IPS-NIHi7 (cell line): ENCODE data around the gene MT1E.
"Not testable (repeated sequence)": the region's sequence is repeated elsewhere in the genome, so short reads cannot be mapped to it uniquely, and the experiment has no call there.

ENCODE experiments used
- DNase-seq: peaks from one replicate; pipeline ENCODE4 v3.0.0; 2012; ENCODE audit warnings: mixed read lengths; ENCODE audit errors: extremely low spot score

Gene MT1E

DNA sequence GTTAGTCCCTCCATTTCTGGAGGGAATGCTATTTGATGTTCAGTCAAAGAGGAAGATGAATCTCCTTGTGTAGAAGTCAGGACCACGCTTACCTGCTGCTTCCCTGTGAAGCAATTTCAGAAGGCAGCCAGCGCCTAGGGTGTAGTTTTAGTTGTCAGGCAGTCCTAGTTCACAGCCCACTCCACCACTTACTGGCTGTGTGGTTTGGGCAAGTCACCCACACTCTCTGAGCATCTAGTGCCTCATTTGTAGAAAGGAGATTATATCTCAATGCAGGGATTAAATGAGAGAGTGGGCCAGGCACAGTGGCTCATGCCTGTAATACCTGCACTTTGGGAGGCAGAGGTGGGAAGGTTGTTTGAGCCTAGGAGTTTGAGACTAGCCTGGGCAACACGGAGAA lies 46.6 kb downstream of the MT1E start:
- DNase-seq, result not testable (repeated sequence)

DNA sequence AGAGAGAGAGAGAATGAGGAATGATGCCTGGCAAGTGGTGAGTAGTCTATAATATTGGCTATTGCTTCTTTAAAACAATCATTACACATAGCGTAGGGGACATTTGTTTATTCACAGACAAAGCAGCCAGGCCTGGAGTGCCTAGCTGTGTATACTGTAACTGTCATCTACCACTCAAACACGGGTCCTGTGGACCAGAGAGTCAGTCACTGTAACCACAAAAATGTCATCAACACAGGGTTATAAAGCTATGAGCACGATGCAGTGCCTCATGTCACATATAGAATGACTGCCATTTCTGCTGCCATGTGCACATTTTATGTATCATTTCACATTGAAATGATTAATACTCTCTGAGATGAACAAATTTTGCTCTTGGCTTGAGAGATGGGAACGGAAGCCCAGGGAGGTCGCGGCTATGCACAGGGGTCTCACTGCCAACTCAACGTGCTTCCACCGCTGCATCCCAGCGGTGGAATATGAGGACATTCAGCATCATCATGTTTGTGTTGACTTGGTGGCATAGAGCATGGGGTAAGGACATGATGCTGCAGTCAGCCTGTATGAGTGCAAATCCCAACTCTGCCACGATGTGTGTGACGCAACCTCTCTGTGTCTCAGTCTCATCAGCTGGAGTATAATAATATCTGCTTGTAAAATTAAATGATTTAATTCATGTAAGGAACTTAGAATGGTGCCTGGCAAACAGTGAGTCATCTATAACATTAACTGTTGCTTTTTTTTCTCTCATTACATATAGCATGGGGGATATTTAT lies 47.4 kb downstream of the MT1E start:
- no peak for DNase-seq

DNA sequence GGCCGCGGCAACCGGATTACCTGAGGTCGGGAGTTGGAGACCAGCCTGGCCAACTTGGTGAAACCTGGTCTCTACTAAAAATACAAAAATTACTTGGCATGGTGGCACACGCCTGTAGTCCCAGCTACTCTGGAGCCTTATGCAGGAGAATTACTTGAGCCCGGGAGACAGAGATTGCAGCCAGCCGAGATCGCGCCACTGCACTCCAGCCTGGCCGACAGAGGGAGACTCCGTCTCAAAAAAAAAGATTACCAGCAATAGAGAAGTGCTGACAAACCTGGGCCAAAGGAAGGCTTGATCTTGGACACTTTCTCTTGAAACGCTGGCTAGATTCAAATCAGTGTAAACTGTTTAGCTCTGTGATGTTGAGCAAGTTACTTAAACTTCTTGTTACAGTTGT lies 48.3 kb downstream of the MT1E start:
- DNase-seq, result no peak

DNA sequence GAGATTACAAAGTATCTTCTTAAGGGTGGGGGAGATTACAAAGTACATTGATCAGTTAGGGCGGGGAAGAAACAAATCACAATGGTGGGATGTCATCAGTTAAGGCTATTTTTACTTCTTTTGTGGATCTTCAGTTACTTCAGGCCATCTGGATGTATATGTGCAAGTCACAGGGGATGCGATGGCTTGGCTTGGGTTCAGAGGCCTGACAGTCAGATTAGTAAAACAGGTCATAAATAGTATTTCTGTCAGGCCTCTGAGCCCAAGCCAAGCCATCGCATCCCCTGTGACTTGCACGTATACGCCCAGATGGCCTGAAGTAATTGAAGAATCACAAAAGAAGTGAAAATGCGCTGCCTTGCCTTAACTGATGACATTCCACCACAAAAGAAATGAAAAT lies 49.0 kb downstream of the MT1E start:
- not testable (repeated sequence) for DNase-seq

DNA sequence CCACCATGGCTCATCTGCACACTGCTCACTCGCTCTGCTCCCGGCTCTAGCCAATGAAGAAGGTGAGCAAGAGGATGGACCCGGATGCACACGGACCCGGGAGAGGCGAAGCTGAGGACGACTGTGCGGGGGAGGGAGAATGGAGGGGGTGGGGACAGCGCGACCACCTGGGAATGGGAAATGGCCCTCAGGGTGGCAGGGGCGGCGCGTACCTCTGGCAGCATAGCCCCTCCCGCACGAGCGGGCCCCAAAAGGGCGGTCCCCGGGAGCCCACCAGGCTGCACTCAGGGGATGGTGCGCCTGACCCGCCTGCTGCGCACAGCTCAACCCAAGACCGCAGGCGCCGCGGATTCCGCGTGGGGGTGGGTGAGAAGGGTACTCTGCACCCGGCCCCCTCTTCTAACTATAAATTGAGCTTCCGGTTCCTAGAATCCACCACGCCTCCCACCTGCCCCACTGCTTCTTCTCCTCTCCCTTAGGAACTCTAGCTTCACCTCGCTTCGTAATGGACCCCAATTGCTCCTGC lies 50.2 kb downstream of the MT1E start:
- DNase-seq, result no peak
